NAMALWA (cell line): Measurements from ENCODE around the gene RPTOR.
"Not testable (repeated sequence)": the region's sequence is repeated elsewhere in the genome, so short reads cannot be mapped to it uniquely, and the experiment has no call there.

Experiments
- DNase-seq: peaks from one replicate; pipeline ENCODE4 v3.0.0-alpha.2; 2015; ENCODE audit warnings: low spot score

The RPTOR gene

GRCh38 chr17:80546267-80546666, 1.6 kb downstream of the RPTOR start:
- DNase-seq = peak; percentile 17

- DNase-seq = no peak
Observed at GRCh38 chr17:80552523-80552922, 7.9 kb downstream of the RPTOR start.

GRCh38 chr17:80555266-80555665, 10.6 kb downstream of the RPTOR start:
- DNase-seq = no peak

DNA sequence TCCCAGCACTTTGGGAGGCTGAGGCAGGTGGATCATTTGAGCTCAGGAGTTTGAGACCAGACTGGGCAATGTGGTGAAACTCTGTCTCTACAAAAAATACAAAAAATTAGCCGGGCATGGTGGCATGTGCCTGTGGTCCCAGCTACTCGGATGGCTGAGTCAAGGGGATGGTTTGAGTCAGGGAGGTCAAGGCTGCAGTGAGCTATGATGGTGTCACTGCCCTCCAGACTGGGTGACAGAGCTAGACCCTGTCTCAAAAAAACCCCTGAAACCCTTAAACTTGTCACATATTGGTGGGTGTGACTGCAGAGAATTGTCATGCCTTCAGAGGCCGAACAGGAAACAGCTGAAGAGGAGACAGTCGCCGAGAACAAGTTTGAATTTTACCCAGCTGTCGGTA, 13.4 kb downstream of the RPTOR start:
- no peak for DNase-seq

DNA sequence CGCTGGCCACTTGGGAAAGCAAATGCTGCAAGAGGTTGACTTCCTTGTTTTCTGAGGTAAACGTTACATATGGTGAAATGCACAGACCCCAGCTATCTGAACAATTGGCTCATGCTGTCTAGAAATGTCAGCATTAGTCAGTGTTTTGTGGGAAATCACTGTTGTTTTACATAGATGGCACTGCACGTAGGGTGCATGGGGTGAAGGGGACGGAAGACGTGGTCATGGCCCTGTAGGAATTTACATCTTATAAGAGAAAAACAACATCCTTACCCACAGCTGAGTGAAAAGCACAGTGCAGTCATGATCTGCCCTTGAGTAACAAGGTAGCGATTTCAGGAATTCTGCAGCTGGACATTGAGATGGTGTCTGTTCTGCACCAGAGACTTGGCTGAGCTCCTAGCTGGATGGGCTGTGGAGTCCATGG, 15.2 kb downstream of the RPTOR start:
- DNase-seq = no peak

DNA sequence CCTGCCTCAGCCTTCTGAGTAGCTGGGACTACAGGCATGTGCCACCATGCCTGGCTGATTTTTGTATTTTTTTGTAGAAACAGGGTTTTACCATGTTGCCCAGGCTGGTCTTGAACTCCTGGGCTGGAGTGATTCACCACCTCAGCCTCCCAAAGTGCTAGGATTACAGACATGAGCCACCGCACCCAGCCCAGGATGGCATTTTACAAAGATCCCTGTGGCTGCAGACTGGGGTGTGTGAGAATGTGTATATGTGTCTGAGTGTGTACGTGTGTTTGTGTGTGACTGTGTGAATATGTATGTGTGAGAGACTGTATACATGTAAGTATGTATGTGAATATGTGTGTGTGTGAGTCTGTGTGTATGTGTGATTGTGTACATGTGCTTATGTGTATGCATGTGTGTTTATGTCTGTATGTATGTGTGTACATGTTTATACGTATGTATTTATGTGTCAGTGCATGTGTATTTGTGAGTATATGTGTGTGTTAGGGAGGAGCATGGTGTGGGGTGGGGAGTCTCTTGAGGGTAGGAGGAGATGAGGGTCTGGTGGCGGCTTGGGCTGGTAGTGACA, 17.0 kb downstream of the RPTOR start:
- no peak for DNase-seq

- DNase-seq = no peak
Observed at GRCh38 chr17:80564545-80564944, 19.9 kb downstream of the RPTOR start.

DNA sequence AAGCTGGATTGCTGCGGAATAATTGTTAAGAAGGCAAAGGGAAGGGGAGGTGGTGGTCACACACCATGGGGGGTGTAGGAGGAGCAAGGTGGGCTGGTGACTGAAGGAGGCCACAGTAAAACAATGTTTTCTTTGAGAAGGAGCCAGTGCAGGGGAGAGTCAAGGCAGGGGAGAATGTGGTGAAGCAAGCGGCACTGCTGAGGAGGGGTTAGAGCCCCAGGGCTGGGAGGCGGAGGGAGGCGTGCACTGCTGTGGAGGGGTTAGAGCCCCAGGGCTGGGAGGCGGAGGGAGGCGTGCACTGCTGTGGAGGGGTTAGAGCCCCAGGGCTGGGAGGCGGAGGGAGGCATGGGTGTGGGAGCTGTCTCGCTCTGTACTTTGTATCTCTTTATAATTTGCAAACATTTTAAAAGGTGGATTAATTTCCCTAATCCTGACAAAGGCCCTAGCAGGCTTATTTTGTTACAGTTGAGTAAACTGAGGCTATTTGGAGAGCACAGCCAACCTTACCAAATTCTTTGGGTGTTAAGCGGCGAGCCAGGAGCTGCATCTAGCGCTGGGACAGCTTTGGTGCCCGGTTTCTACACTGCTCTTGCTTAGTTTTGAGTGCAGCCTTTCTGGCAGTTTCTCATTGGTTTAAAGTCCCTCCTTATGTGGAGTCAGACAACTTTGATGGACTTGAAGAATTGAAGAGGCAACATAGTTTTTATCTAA, 20.9 kb downstream of the RPTOR start:
- no peak for DNase-seq

GRCh38 chr17:80566054-80566400, 21.4 kb downstream of the RPTOR start:
- DNase-seq = no peak

DNA sequence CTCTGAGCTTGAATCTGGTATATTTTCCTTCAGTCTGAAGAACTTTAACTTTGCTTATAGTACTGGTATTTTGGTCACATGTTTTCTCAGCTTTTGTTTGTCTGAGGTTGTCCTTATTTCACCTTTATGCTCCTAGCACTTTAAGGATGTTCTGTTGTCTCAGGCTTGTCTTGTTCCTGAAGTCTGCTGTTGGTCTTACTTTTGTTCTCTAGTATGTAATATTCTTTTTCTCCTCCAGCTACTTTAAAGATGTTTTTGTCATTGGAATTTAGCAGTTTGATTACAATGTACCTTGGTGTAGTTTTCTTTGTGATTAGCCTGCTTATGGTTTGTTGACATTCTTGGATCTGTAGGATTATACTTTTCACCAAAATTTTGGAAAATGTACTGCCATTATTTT, 23.6 kb downstream of the RPTOR start:
- DNase-seq = no peak

DNA sequence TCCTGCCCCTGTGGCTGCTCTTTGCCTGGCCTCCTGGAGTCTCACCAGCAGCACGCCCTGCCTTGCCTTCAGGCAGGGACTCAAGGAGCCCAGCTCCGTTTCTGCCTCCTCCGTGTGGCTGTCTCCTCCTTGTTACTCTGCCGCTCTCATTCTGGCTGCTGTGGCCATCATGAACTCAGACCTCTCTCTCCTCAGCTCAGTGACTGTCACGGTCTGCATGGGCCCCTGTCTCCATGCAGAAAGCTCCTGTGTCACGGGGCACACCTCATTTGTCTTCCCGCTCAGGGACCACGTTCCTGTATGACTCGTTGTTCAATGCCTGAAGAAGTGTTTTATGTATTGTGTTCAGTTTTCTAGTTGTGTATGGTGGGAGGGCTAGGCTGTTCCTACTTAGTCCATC, 25.3 kb downstream of the RPTOR start:
- no peak for DNase-seq

DNA sequence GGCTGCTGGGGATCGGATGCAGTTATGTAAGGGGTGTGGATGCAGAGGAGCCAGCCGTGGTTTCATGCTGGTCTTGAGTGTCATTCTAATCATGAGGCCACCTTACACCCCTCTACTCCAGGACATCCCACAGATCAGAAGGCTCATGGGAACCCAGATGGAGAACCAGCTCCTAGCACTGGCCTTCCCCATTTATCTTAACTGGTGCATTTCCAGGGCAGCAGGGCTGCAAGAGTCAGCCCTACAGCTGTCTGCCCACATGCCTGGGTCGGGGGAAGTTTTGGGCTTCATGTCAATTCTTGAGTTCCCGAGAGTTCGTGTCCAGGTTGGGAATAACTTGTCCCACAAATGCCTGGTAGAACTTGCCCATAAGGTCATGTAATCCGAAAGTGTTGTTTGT, 29.1 kb downstream of the RPTOR start:
- DNase-seq = no peak

DNA sequence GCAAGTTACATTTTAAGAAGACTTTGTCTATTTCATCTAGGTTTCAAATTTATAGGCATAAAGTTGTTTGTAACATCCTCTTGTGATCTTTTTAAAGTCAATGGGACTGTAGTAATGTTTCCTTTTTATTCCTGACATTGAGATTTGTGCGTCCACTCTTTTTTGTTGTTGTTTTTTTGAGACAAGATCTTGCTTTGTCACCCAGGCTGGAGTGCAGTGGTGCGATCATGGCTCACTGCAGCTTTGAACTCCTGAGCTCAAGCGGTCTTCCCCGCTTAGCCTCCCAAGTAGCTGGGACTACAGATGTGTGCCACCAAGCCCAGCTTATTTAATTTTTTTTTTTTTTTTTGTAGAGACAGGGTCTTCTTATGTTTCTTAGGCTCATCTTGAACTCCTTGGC, 29.9 kb downstream of the RPTOR start:
- DNase-seq = no peak

DNA sequence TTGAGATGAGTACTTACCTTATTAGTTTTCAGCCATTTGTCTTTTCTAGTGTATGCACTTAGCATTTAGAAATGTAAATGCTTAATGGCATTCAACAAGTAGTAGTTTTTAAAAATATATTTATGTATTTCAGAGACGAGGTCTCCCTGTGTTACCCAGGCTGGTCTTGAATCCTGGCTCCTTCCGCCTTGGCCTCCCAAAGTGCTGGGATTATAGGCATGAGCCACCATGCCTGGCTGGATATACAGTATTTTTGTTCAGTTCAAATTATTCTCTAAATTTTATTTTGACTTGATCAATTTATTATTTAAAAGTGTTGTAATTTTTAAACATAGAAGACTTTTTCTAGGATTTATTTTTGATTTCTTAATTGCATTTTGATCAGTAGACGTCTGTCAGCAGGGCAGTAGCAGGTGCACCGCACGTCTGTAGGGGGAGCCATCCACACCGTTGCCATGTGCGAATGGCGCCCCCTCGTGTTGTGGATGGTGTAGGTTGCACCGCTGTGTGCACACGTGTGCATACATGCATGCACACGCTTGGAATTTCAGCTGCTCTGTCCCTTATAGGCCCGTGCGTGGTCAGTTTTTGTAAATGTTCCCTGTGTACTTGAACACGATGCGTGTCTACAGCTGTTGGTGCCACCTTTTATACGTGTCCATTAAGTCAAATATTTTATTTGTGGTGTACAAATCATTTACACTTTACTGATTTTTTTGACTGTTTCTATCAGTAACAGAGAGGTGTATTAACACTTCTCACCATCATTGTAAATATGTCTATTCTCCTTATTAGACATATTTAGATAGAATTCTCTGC, 30.6 kb downstream of the RPTOR start:
- peak; percentile 94 for DNase-seq

DNA sequence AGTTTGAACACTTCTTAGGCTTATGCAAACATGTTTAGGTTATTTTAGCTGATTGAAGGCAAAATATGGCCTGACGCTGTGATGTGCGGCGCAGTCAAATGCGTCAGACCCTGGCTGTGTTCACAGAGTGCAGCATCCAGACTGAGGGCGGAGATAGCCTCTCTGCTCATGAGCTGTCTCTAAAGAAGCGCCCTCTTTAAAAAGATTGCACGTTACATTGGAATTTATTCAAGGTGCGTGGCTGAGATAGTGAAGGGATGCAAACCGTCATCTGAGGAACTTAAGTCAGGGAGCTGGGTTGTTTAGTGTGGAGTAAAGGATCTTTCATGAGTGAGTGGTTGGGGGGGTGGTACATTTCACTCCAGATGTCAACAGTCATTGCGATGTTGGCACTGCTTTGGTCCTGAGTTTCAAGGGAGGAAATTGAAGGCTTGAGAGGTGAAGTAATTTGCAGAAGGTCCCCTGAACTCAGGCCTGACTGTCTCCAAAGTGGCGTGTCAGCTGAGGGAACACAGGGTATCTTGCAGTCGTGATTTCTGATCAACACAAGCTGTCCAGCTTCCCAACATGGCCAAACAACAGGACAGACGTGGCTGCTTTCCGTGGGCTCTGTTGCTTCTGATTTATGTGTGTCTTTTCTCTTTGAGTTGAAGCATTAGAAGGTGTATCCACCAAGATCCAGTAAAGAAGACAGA, 33.4 kb downstream of the RPTOR start:
- no peak for DNase-seq

- not testable (repeated sequence) for DNase-seq
Observed at GRCh38 chr17:80578668-80579388, 34.2 kb downstream of the RPTOR start.

GRCh38 chr17:80582165-80582564, 37.5 kb downstream of the RPTOR start:
- DNase-seq = no peak

- no peak for DNase-seq
Observed at GRCh38 chr17:80584176-80584905, 39.7 kb downstream of the RPTOR start.

GRCh38 chr17:80585890-80586845, 41.5 kb downstream of the RPTOR start:
- DNase-seq = no peak

DNA sequence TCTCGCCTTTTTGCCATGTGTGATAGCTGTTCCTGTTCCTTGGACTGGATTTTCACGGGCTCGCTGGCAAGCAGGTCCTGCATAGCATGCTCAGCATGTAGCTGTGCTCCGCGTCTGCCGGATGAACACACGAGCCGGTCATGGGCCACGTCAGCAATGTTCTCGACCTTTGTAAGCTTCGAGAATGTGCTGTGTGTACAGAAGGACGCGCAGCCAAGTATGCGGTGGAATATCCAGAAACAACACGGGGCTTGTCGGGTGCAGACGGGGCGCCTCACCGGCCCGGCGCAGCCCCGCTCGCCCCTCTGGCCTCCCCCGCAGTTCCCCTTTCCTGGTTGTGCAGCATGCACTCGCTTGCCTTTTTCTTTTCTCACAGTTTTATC, 42.2 kb downstream of the RPTOR start:
- no peak for DNase-seq
